ENCODE results near the gene KCNN3.

The KCNN3 gene

DNA sequence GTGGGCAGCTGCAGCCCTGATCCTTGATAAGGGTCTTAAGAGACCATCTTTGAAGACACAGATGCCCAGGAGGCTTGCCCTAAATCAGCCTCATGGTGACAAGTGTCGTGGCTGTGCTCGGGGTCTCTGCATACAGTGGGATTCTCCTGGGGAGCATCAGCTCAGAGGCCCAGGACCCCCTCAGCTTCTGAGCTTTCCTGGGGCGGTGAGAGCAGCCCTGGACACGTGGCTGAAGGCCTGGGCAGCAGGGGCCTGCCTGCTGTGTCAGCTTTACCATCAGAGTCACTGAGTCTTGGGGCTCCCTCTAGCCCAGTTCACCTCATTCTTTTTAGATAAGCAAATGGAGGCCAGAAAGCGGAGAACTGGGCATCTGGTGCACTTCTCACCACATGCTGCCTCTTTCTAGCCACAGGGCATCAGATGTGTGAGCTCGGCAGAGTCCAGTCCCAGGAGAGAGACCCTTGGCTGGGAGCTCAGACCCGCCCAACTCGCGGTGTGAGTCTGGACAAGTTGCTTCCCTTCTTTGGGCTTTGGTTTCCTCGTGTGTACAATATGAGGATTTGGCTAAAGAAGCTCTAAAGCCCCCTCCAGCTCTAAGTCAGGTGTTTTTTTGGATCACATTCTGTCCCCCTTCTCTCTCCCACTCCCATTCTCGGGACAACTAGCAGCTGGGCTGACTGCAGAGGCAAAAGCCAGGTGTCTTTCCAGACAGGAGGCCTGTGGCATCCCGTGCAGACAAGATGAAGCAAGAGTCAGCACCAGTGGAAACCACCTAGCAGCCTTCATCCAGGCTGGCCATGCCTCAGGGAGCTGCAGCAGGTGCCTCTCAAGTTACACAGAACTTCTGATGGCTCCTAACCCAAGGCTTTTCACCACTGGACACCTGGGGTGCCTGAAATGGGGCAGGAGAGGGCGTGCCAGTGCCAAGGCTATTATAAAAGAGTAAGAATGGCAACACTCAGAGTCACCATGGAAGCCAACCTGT, 119.1 kb downstream of the KCNN3 start:
- TF ChIP-seq ZNF8 (CRISPR knock-in tag; IDR thresholded peaks at IDR 0.05) (no peak), ZNF565 (CRISPR knock-in tag; conservative IDR thresholded peaks at IDR 0.05; ENCODE audit: low read depth) (no peak), ZC3H10 (CRISPR knock-in tag; IDR thresholded peaks at IDR 0.05) (no peak), ZFP3 (CRISPR knock-in tag; IDR thresholded peaks at IDR 0.05) (no peak), SNAI2 (CRISPR knock-in tag; IDR thresholded peaks at IDR 0.05) (no peak), OSR1 (CRISPR knock-in tag; IDR thresholded peaks at IDR 0.05) (no peak), ESRRG (CRISPR knock-in tag; IDR thresholded peaks at IDR 0.05) (no peak), ISL1 (CRISPR knock-in tag; IDR thresholded peaks at IDR 0.05) (no peak), TOX (CRISPR knock-in tag; IDR thresholded peaks at IDR 0.05; ENCODE audit: borderline replicate concordance) (no peak), CSDC2 (CRISPR knock-in tag; IDR thresholded peaks at IDR 0.05) (no peak), BACH2 (CRISPR knock-in tag; IDR thresholded peaks at IDR 0.05; ENCODE audit: borderline replicate concordance) (no peak), TCF4 (CRISPR knock-in tag; IDR thresholded peaks at IDR 0.05; ENCODE audit: borderline replicate concordance) (no peak)
- TF ChIP-seq, protein P1, sequence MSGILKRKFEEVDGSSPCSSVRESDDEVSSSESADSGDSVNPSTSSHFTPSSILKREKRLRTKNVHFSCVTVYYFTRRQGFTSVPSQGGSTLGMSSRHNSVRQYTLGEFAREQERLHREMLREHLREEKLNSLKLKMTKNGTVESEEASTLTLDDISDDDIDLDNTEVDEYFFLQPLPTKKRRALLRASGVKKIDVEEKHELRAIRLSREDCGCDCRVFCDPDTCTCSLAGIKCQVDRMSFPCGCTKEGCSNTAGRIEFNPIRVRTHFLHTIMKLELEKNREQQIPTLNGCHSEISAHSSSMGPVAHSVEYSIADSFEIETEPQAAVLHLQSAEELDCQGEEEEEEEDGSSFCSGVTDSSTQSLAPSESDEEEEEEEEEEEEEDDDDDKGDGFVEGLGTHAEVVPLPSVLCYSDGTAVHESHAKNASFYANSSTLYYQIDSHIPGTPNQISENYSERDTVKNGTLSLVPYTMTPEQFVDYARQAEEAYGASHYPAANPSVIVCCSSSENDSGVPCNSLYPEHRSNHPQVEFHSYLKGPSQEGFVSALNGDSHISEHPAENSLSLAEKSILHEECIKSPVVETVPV (CRISPR knock-in tag; IDR thresholded peaks at IDR 0.05): no peak
- TF ChIP-seq, protein P2, sequence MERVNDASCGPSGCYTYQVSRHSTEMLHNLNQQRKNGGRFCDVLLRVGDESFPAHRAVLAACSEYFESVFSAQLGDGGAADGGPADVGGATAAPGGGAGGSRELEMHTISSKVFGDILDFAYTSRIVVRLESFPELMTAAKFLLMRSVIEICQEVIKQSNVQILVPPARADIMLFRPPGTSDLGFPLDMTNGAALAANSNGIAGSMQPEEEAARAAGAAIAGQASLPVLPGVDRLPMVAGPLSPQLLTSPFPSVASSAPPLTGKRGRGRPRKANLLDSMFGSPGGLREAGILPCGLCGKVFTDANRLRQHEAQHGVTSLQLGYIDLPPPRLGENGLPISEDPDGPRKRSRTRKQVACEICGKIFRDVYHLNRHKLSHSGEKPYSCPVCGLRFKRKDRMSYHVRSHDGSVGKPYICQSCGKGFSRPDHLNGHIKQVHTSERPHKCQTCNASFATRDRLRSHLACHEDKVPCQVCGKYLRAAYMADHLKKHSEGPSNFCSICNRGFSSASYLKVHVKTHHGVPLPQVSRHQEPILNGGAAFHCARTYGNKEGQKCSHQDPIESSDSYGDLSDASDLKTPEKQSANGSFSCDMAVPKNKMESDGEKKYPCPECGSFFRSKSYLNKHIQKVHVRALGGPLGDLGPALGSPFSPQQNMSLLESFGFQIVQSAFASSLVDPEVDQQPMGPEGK (CRISPR knock-in tag; IDR thresholded peaks at IDR 0.05; ENCODE audit: borderline replicate concordance): no peak
- TF ChIP-seq, protein P3, sequence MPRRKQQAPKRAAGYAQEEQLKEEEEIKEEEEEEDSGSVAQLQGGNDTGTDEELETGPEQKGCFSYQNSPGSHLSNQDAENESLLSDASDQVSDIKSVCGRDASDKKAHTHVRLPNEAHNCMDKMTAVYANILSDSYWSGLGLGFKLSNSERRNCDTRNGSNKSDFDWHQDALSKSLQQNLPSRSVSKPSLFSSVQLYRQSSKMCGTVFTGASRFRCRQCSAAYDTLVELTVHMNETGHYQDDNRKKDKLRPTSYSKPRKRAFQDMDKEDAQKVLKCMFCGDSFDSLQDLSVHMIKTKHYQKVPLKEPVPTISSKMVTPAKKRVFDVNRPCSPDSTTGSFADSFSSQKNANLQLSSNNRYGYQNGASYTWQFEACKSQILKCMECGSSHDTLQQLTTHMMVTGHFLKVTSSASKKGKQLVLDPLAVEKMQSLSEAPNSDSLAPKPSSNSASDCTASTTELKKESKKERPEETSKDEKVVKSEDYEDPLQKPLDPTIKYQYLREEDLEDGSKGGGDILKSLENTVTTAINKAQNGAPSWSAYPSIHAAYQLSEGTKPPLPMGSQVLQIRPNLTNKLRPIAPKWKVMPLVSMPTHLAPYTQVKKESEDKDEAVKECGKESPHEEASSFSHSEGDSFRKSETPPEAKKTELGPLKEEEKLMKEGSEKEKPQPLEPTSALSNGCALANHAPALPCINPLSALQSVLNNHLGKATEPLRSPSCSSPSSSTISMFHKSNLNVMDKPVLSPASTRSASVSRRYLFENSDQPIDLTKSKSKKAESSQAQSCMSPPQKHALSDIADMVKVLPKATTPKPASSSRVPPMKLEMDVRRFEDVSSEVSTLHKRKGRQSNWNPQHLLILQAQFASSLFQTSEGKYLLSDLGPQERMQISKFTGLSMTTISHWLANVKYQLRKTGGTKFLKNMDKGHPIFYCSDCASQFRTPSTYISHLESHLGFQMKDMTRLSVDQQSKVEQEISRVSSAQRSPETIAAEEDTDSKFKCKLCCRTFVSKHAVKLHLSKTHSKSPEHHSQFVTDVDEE (CRISPR knock-in tag; IDR thresholded peaks at IDR 0.05): no peak
- ATAC-seq: no peak

DNA sequence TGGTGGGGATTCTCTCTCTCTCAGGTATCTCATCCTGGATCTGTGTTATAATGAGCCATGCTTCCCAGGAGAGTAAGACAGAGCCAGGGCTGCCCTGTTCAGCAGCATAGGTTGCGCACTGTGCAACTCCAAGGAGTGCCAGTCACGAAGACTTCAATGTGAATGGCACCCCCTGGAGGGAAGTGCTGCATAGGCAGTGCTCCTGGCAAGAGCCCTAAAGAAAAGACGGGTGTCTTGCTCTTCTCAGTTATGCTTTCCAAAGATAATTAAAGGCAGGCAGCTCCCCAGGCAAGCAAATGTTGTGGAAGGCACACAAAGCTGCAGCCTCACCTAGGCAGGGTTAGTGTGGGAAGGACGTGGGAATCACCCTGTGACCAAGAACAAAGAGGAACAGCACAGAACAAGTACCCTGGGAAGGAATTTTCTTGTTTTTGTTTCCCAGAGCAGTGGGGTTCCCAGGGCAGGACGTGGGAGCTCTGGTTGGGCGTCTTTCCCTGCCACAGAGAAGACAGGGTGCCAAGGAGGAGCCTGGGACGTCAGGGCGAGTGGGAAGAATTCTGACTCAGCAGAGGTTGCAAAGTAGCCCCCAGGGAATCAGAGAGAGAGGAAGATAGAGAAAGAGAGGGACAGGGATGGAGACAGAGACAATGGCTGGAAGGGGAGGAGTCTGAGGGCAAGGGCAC, 120.9 kb downstream of the KCNN3 start:
- peak; percentile 70 for ATAC-seq
- TF ChIP-seq ESRRG (CRISPR knock-in tag; IDR thresholded peaks at IDR 0.05) (no peak), CSDC2 (CRISPR knock-in tag; IDR thresholded peaks at IDR 0.05) (no peak), GLIS3 (CRISPR knock-in tag; IDR thresholded peaks at IDR 0.05) (no peak), ZFP30 (CRISPR knock-in tag; IDR thresholded peaks at IDR 0.05) (no peak), ISL1 (CRISPR knock-in tag; IDR thresholded peaks at IDR 0.05) (no peak), ARNTL (CRISPR knock-in tag; IDR thresholded peaks at IDR 0.05; ENCODE audit: borderline replicate concordance, low read depth) (no peak), RARB (CRISPR knock-in tag; IDR thresholded peaks at IDR 0.05) (no peak), ZNF565 (CRISPR knock-in tag; conservative IDR thresholded peaks at IDR 0.05; ENCODE audit: low read depth) (no peak), ZNF70 (CRISPR knock-in tag; IDR thresholded peaks at IDR 0.05) (no peak), OSR1 (CRISPR knock-in tag; IDR thresholded peaks at IDR 0.05) (no peak), ZC3H10 (CRISPR knock-in tag; IDR thresholded peaks at IDR 0.05) (no peak), ZNF8 (CRISPR knock-in tag; IDR thresholded peaks at IDR 0.05) (no peak)
- TF ChIP-seq, protein P4, sequence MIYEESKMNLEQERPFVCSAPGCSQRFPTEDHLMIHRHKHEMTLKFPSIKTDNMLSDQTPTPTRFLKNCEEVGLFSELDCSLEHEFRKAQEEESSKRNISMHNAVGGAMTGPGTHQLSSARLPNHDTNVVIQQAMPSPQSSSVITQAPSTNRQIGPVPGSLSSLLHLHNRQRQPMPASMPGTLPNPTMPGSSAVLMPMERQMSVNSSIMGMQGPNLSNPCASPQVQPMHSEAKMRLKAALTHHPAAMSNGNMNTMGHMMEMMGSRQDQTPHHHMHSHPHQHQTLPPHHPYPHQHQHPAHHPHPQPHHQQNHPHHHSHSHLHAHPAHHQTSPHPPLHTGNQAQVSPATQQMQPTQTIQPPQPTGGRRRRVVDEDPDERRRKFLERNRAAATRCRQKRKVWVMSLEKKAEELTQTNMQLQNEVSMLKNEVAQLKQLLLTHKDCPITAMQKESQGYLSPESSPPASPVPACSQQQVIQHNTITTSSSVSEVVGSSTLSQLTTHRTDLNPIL (CRISPR knock-in tag; IDR thresholded peaks at IDR 0.05; ENCODE audit: low read depth): no peak
- TF ChIP-seq, protein P3 (CRISPR knock-in tag; IDR thresholded peaks at IDR 0.05): no peak
- TF ChIP-seq, protein P2 (CRISPR knock-in tag; IDR thresholded peaks at IDR 0.05; ENCODE audit: borderline replicate concordance): no peak
- TF ChIP-seq, protein P1 (CRISPR knock-in tag; IDR thresholded peaks at IDR 0.05): no peak

Data from SK-N-SH treated with all-trans-retinoic acid at 6 μM for 48 hours (cell line).